ENCODE data around the gene TSPO. TPM values are rescaled to one million over a fixed set of nuclear protein-coding genes. Genes with fewer than 3 reads are reported as not detected.
A peak's percentile ranks its signal among the peaks of the same experiment; 100 is the strongest.

The TSPO gene
- total and polyA plus RNA-seq, 9 of the 15 experiments (the other 6 are each of a cell fraction or from before 2014, with no cell fraction given) = 4.9 to 126 (median 25.3) TPM

DNA sequence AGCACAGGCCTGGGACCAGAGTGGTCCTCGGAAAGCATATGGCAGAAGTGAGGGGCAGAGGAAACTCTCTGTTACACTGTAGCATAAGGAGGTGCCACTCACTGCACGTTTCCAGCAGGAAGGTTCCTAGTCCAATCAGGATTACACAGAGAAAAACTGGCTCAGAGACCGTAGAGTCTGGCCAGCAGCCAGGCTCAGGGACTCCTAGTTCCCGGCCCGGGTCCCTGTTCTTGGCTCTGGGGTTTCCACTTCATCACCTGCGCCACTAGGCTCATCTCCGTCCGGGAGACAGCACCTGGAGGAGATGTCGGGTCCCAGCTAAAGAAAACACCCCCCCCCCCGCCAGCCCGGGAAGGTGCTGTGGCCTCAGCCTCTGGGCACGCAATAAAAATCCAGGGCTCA, 34.5 kb downstream of the TSPO start:
- Histone ChIP-seq H3K9me3 (replicated peaks; ENCODE audit: control insufficient read depth, insufficient read depth, low read depth, low read length) (no peaks in the 10 kb centered on the region), H3K27me3 (ENCODE audit: control insufficient read depth in 2 of 2, insufficient read depth in 2 of 2, low read length in 2 of 2) (no peaks in the 10 kb centered on the region), H3K9me1 (ENCODE audit: control insufficient read depth, insufficient read depth, low read length) (no peaks in the 10 kb centered on the region), H3K4me2 (ENCODE audit: insufficient read depth, low read length) (peak overlapping the region; percentile 96), H3K27ac (ENCODE audit: extremely low read depth, low read depth, low read length) (peak overlapping the region; percentile 87), H3K4me1 (replicated peaks in 1 of 2; ENCODE audit: control insufficient read depth in 2 of 2, insufficient read depth in 2 of 2, low read length in 2 of 2) (peaks cover 25 to 38% of the 10 kb centered on the region in 2 experiments; a peak in 4 of 5 replicates), H3K36me3 (ENCODE audit: control insufficient read depth, insufficient read depth, low read length) (peaks cover 31% of the 10 kb centered on the region; the same call in 2 of the 3 replicates), H2AFZ (ENCODE audit: low read depth, low read length) (no peak overlapping the region), H3K9ac (ENCODE audit: insufficient read depth in 1 of 2, low read depth in 2 of 2, low read length in 2 of 2) (peak overlapping the region; percentile 96), H3K79me2 (ENCODE audit: control insufficient read depth, insufficient read depth, low read length) (peaks cover 59% of the 10 kb centered on the region), H3K4me3 (peak overlapping the region; percentile 73), H4K20me1 (replicated peaks; ENCODE audit: control insufficient read depth, insufficient read depth, low read length) (no peaks in the 10 kb centered on the region)
- ChIA-PET CTCF (ENCODE audit: low intra/inter-chr PET ratio) (no interaction called here), POLR2A (no interaction called here)
- no TSS peak for BruUV-seq (replicated peaks)
- FAIRE-seq = no peak
- TF ChIP-seq, protein P1, sequence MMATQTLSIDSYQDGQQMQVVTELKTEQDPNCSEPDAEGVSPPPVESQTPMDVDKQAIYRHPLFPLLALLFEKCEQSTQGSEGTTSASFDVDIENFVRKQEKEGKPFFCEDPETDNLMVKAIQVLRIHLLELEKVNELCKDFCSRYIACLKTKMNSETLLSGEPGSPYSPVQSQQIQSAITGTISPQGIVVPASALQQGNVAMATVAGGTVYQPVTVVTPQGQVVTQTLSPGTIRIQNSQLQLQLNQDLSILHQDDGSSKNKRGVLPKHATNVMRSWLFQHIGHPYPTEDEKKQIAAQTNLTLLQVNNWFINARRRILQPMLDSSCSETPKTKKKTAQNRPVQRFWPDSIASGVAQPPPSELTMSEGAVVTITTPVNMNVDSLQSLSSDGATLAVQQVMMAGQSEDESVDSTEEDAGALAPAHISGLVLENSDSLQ (IDR thresholded peaks at IDR 0.05) = 0 out of 2 replicates have a peak, but pooled peaks have one; percentile 26
- TF ChIP-seq POLR2G (IDR thresholded peaks at IDR 0.05; ENCODE audit: low read depth, low read length) = 0 out of 2 replicates have a peak, but pooled peaks have one; percentile 3
- peak; percentile 50; the same call in 1 of the 2 replicates for TF ChIP-seq NFIC (IDR thresholded peaks at IDR 0.05)
- TF ChIP-seq RBM22 (IDR thresholded peaks at IDR 0.05; ENCODE audit: low read depth, low read length, poor library complexity, severe bottlenecking) = no peak
- 0 out of 2 replicates have a peak, but pooled peaks have one; percentile 40 for TF ChIP-seq POLR2A (conservative IDR thresholded peaks at IDR 0.05)
- intact Hi-C loops (cut with micrococcal nuclease) = loop anchor here (5.0 kb wide), 1 partner anchor 41 kb away; no protein-coding TSS in a partner anchor
- ATAC-seq = no peak
- WGBS (ENCODE audit: insufficient coverage, low coverage, missing lambda C conversion rate) = 0% methylated on average over 3 of the region's 12 CpGs
- in situ Hi-C loops (cut with MboI) = no loop called here
- DNase-seq (ENCODE audit: extremely low read depth in 1 of 4, low spot score in 3 of 4) = peak in 1 of 4 experiments; percentile 33
